OCI-LY3 (cell line): Measurements from ENCODE around the gene LAP3.

Source experiments
- H2AFZ ChIP-seq: fragments of 200-600, 300-600 bp; shearing (Covaris generic); 2 replicates; pipeline ENCODE4 v1.6.0; 2014; ENCODE audit warnings: antibody characterized with exemption, low read depth, low read length
- H3K27ac ChIP-seq: fragments of 200-600, 300-600 bp; sonication (generic); 2 replicates; pipeline ENCODE4 v1.5.1; 2014; ENCODE audit warnings: mild to moderate bottlenecking, low read length, moderate library complexity, mixed read lengths
- H3K27me3 ChIP-seq: fragments of 200-600, 300-600 bp; sonication (generic); 2 replicates; pipeline ENCODE4 v1.6.1; 2014; ENCODE audit warnings: low read depth, low read length, mixed read lengths
- H3K36me3 ChIP-seq: fragments of 200-600, 300-600 bp; sonication (generic); replicated peaks from 2 replicates; pipeline ENCODE3; 2014; ENCODE audit warnings: low read depth, low read length, mixed read lengths
- H3K4me1 ChIP-seq: fragments of 300-600, 200-600 bp; sonication (generic); 2 replicates; pipeline ENCODE4 v1.6.1; 2014; ENCODE audit warnings: low read length, mixed read lengths
- H3K4me2 ChIP-seq: fragments of 200-600, 300-600 bp; sonication (generic); 2 replicates; pipeline ENCODE4 v1.6.1; 2014; ENCODE audit warnings: low read length, mixed read lengths
- H3K4me3 ChIP-seq: fragments of 300-600, 200-600 bp; sonication (generic); 2 replicates; pipeline ENCODE4 v1.5.1; 2014; ENCODE audit warnings: antibody characterized with exemption, mild to moderate bottlenecking, low read length, moderate library complexity
- H3K79me2 ChIP-seq: fragments of 300-600, 200-600 bp; shearing (Covaris generic); 2 replicates; pipeline ENCODE4 v1.6.1; 2014; ENCODE audit warnings: mild to moderate bottlenecking, low read length, mixed read lengths
- H3K9ac ChIP-seq: fragments of 300-600, 200-600 bp; shearing (Covaris generic); 2 replicates; pipeline ENCODE4 v1.6.0; 2014; ENCODE audit warnings: mild to moderate bottlenecking, low read length, moderate library complexity
- H3K9me3 ChIP-seq: fragments of 200-600, 300-600 bp; shearing (Covaris generic); 2 replicates; pipeline ENCODE4 v1.6.1; 2014; ENCODE audit warnings: low read length, mixed read lengths; ENCODE audit not compliant: insufficient read depth
- H4K20me1 ChIP-seq: fragments of 200-600, 300-600 bp; sonication (generic); 2 replicates; pipeline ENCODE4 v1.6.1; 2016; ENCODE audit warnings: low read length, mixed read lengths; ENCODE audit not compliant: insufficient read depth
- EZH2phosphoT487 ChIP-seq: fragments of 200-600 bp; shearing (Covaris generic); IDR thresholded peaks from 2 replicates; pipeline ENCODE4 v1.6.1; 2018; ENCODE audit warnings: antibody characterized with exemption, mixed run types, low read depth
- TF ChIP-seq, protein P1 (sequence below): fragments of 200-600, 300-600 bp; sonication (generic); IDR thresholded peaks from 2 replicates; pipeline ENCODE4 v1.5.1; 2014; ENCODE audit warnings: antibody characterized with exemption, low read length, low read depth

LAP3 gene

GRCh38 chr4:17576932-17577664 lies at the start of gene LAP3:
Gene LAP3 (plus strand): TSS chr4:17577198. CDS start chr4:17577466, 268 bp downstream.
- Histone ChIP-seq H2AFZ (peak within 1 kb of the TSS; percentile 83; the same call in 1 of the 2 replicates), H3K9me3 (no peaks in the 10 kb centered on the region), H3K4me1 (peaks cover 9% of the 10 kb centered on the region), H3K4me2 (peak within 1 kb of the TSS; percentile 99), H3K36me3 (peaks cover 10% of the 10 kb centered on the region), H3K27ac (peak within 1 kb of the TSS; percentile 58), H3K27me3 (no peaks in the 10 kb centered on the region), H3K4me3 (peak within 1 kb of the TSS; percentile 90), H3K9ac (peak within 1 kb of the TSS; percentile 88), H3K79me2 (peaks cover 23% of the 10 kb centered on the region), H4K20me1 (0 out of 2 replicates have a peak, but pooled peaks cover 4% of the 10 kb centered on the region)
- TF ChIP-seq, protein P1, sequence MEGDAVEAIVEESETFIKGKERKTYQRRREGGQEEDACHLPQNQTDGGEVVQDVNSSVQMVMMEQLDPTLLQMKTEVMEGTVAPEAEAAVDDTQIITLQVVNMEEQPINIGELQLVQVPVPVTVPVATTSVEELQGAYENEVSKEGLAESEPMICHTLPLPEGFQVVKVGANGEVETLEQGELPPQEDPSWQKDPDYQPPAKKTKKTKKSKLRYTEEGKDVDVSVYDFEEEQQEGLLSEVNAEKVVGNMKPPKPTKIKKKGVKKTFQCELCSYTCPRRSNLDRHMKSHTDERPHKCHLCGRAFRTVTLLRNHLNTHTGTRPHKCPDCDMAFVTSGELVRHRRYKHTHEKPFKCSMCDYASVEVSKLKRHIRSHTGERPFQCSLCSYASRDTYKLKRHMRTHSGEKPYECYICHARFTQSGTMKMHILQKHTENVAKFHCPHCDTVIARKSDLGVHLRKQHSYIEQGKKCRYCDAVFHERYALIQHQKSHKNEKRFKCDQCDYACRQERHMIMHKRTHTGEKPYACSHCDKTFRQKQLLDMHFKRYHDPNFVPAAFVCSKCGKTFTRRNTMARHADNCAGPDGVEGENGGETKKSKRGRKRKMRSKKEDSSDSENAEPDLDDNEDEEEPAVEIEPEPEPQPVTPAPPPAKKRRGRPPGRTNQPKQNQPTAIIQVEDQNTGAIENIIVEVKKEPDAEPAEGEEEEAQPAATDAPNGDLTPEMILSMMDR, result no peak
- no peak for TF ChIP-seq EZH2phosphoT487

DNA sequence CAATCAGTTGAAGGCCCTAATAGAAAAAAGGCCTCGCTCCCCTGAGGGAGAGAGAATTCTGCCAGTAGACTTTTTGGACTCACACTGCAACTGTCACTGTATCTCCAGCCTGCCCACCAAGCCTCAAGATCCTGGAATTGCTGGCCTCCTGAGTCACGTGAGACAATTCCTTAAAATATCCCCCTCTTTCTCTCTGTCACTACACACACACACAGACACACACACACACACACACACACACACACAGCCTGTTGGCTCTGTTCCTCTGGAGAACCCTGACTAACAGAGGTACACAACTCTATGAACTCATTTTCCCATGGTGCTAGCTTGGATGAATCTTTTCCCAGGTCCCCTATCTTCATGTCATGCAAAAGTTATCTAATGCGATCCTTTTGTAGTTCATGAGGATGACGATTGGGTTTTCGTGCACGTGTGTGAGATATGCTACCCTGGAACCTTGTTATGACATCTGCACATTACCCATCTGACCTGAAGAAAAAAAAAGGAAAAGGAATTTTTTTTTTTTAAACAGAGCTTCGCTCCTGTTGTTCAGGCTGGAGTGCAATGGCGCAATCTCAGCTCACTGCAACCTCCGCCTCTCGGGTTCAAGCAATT lies 48.3 kb upstream of the LAP3 start:
- Histone ChIP-seq H3K4me3 (no peak overlapping the region), H2AFZ (no peak overlapping the region), H4K20me1 (no peaks in the 10 kb centered on the region), H3K36me3 (no peaks in the 10 kb centered on the region), H3K27ac (no peak overlapping the region), H3K4me1 (peaks cover 24% of the 10 kb centered on the region), H3K27me3 (peaks cover 3% of the 10 kb centered on the region; the same call in 1 of the 2 replicates), H3K79me2 (no peaks in the 10 kb centered on the region), H3K4me2 (no peak overlapping the region), H3K9me3 (no peaks in the 10 kb centered on the region), H3K9ac (no peak overlapping the region)
- TF ChIP-seq EZH2phosphoT487, result no peak
- TF ChIP-seq, protein P1, result no peak

GRCh38 chr4:17531538-17532285 lies 45.3 kb upstream of the LAP3 start:
- Histone ChIP-seq H3K4me1 (peaks cover 25% of the 10 kb centered on the region), H3K9ac (no peak overlapping the region), H3K4me2 (no peak overlapping the region), H3K27me3 (peaks cover 3% of the 10 kb centered on the region; the same call in 1 of the 2 replicates), H2AFZ (no peak overlapping the region), H3K36me3 (no peaks in the 10 kb centered on the region), H3K79me2 (no peaks in the 10 kb centered on the region), H3K27ac (no peak overlapping the region), H3K4me3 (no peak overlapping the region), H3K9me3 (no peaks in the 10 kb centered on the region), H4K20me1 (no peaks in the 10 kb centered on the region)
- no peak for TF ChIP-seq EZH2phosphoT487
- TF ChIP-seq, protein P1, result no peak

DNA sequence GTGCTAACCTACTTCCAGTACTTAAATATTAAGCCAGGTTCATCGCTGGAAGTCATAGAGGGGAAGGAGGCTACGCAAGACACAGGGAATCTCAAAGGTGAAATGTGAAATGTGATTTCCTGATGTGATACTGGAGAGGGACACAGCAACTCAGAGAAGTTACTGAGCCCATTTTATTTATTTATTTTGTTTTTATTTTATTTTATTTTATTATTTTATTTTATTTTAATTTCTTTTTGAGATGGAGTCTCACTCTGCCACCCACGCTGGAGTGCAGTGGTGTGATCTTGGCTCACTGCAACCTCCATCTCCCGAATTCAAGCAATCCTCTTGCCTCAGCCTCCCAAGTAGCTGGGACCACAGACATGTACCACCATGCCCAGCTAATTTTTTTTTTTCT lies 42.3 kb upstream of the LAP3 start:
- Histone ChIP-seq H3K27me3 (no peaks in the 10 kb centered on the region), H3K9me3 (no peaks in the 10 kb centered on the region), H3K9ac (no peak overlapping the region), H3K36me3 (no peaks in the 10 kb centered on the region), H3K4me1 (peaks cover 20% of the 10 kb centered on the region), H3K4me2 (no peak overlapping the region), H4K20me1 (no peaks in the 10 kb centered on the region), H2AFZ (no peak overlapping the region), H3K4me3 (no peak overlapping the region), H3K79me2 (no peaks in the 10 kb centered on the region), H3K27ac (no peak overlapping the region)
- TF ChIP-seq, protein P1, result no peak
